Small intestine (tissue), 7 donors: ENCODE results near the gene TAAR9. TPM values are rescaled to one million over a fixed set of nuclear protein-coding genes. Genes with fewer than 3 reads are reported as not detected.
"Not testable (repeated sequence)": the region's sequence is repeated elsewhere in the genome, so short reads cannot be mapped to it uniquely, and the experiment has no call there.

Experiments
- DNase-seq, 2 donors: peaks; one replicate each; pipeline versions ENCODE4 v3.0.0 to v3.0.0-alpha.2; 2013
- FAIRE-seq: peaks from 2 replicates; lab custom pipeline; 2012; peaks lifted over from hg19 to GRCh38; lab: Jason Lieb, UNC
- H3K27ac ChIP-seq, 3 donors: one replicate each; pipeline ENCODE4 v1.5.1; 2013; ENCODE audit warnings: low read length in 2 of 3, mild to moderate bottlenecking in 2 of 3, control low read depth in 1 of 3, inconsistent platforms in 1 of 3, low read depth in 1 of 3, moderate library complexity in 1 of 3
- H3K27me3 ChIP-seq, 3 donors: one replicate each; pipeline ENCODE4 v1.6.1; 2013; ENCODE audit warnings: low read length in 3 of 3, inconsistent platforms in 1 of 3; ENCODE audit not compliant: control insufficient read depth in 3 of 3, insufficient read depth in 3 of 3
- H3K36me3 ChIP-seq, 3 donors: one replicate each; pipeline ENCODE4 v1.6.1; 2013; ENCODE audit warnings: low read length in 3 of 3, inconsistent platforms in 1 of 3, low read depth in 1 of 3, mild to moderate bottlenecking in 1 of 3, moderate library complexity in 1 of 3; ENCODE audit not compliant: control insufficient read depth in 3 of 3, insufficient read depth in 2 of 3
- H3K4me1 ChIP-seq, 3 donors: one replicate each; pipeline ENCODE4 v1.6.1; 2013; ENCODE audit warnings: low read length in 2 of 3, inconsistent platforms in 1 of 3, low read depth in 1 of 3, mild to moderate bottlenecking in 1 of 3, moderate library complexity in 1 of 3; ENCODE audit not compliant: control insufficient read depth in 3 of 3, insufficient read depth in 2 of 3
- H3K4me3 ChIP-seq, 3 donors: one replicate each; pipeline ENCODE4 v1.5.1; 2013; ENCODE audit warnings: low read length in 3 of 3, control low read depth in 1 of 3, inconsistent platforms in 1 of 3, low read depth in 1 of 3, mild to moderate bottlenecking in 1 of 3, moderate library complexity in 1 of 3
- H3K9me3 ChIP-seq, 2 donors: one replicate each; pipeline ENCODE4 v1.6.1; 2013; ENCODE audit warnings: low read depth in 1 of 2, low read length in 1 of 2; ENCODE audit not compliant: control insufficient read depth in 2 of 2, insufficient read depth in 1 of 2
- WGBS, 3 donors: extraction: QIAGEN DNeasy Blood & Tissue Kit; methylation state at CpG; one replicate each; pipeline ENCODE4 v1.1.7; 2013; 5-methylcytosine and 5-hydroxymethylcytosine counted together
- polyA plus RNA-seq, 4 donors: library from polyadenylated mRNA; stranded (reverse) in 3 of 4; unstranded in 1 of 4; fragments of 200-250 nt in 3 of 4; fragments of 120-200 nt in 1 of 4; gene quantifications; one replicate each; pipeline versions ENCODE4 v1.2.1 to v1.2.3, GENCODE V29; 2013
- donor health status: healthy with polysubstance abuse.
- donor health status: control.
- donor health status: control.
- donor health status: Bipolar disorder and iron deficiency.
- donor health status: healthy.

The TAAR9 gene
- polyA plus RNA-seq, 4 donors: not detected

- H3K27ac ChIP-seq: no peak overlapping the region
- peaks cover 0 to 3% of the 10 kb centered on the region in 2 donors for H3K9me3 ChIP-seq
- DNase-seq (no peak), FAIRE-seq (no peak)
- no peaks in the 10 kb centered on the region for H3K27me3 ChIP-seq
- no peak overlapping the region for H3K4me3 ChIP-seq
- no peaks in the 10 kb centered on the region for H3K36me3 ChIP-seq
- WGBS, 3 donors: 70 to 79% (median 77%) methylated on average over 2 of the region's 2 CpGs
- peaks cover 0 to 3% (median 0%) of the 10 kb centered on the region in 3 donors for H3K4me1 ChIP-seq
These were observed 11.6 kb upstream of the TAAR9 start for GRCh38 chr6:132526461-132526860.

- Histone ChIP-seq H3K27ac (no peak overlapping the region), H3K27me3 (no peaks in the 10 kb centered on the region), H3K4me1 (peaks cover 0 to 3% (median 0%) of the 10 kb centered on the region in 3 donors), H3K9me3 (peaks cover 0 to 3% of the 10 kb centered on the region in 2 donors), H3K4me3 (no peak overlapping the region), H3K36me3 (no peaks in the 10 kb centered on the region)
- FAIRE-seq: no peak
- WGBS, 3 donors: 28 to 60% (median 48%) methylated on average over 6 of the region's 6 CpGs
- DNase-seq: peak; percentile 38 to 88
These were observed 10.3 kb upstream of the TAAR9 start for GRCh38 chr6:132527791-132528190.

GRCh38 chr6:132530293-132530974 is 7.6 kb upstream of the TAAR9 start:
- Histone ChIP-seq H3K27me3 (no peaks in the 10 kb centered on the region), H3K9me3 (peaks cover 0 to 3% of the 10 kb centered on the region in 2 donors), H3K4me3 (peak overlapping the region in 1 of 3 donors; percentile 39), H3K27ac (no peak overlapping the region), H3K4me1 (peaks cover 0 to 3% (median 0%) of the 10 kb centered on the region in 3 donors), H3K36me3 (no peaks in the 10 kb centered on the region)
- peak; percentile 79 to 82 for DNase-seq
- FAIRE-seq: peak; percentile 97
- WGBS, 3 donors: 4 to 12% (median 10%) methylated on average over 9 of the region's 9 CpGs

GRCh38 chr6:132534546-132534945 is 3.5 kb upstream of the TAAR9 start:
- 75 to 83% (median 78%) methylated on average over 2 of the region's 2 CpGs for WGBS, 3 donors
- H3K36me3 ChIP-seq, DNase-seq, H3K4me1 ChIP-seq, H3K9me3 ChIP-seq, H3K4me3 ChIP-seq, FAIRE-seq, H3K27ac ChIP-seq, H3K27me3 ChIP-seq: not testable (repeated sequence)

- no peaks in the 10 kb centered on the region for H3K27me3 ChIP-seq
- H3K9me3 ChIP-seq: peaks cover 0 to 3% of the 10 kb centered on the region in 2 donors
- H3K27ac ChIP-seq: no peak overlapping the region
- no peaks in the 10 kb centered on the region for H3K36me3 ChIP-seq
- DNase-seq (no peak), FAIRE-seq (no peak)
- 88 to 93% (median 91%) methylated on average over 3 of the region's 3 CpGs for WGBS, 3 donors
- H3K4me3 ChIP-seq: no peak overlapping the region
- H3K4me1 ChIP-seq: no peaks in the 10 kb centered on the region
These were observed 932 bp upstream of the TAAR9 start for GRCh38 chr6:132537145-132537544.

GRCh38 chr6:132544826-132545225 is 6.7 kb downstream of the TAAR9 start:
- Histone ChIP-seq H3K36me3 (no peaks in the 10 kb centered on the region), H3K9me3 (no peaks in the 10 kb centered on the region), H3K27ac (no peak overlapping the region), H3K27me3 (no peaks in the 10 kb centered on the region), H3K4me1 (no peaks in the 10 kb centered on the region), H3K4me3 (no peak overlapping the region)
- DNase-seq: no peak
- no peak for FAIRE-seq

- Histone ChIP-seq H3K9me3 (no peaks in the 10 kb centered on the region), H3K27ac (no peak overlapping the region), H3K4me1 (no peaks in the 10 kb centered on the region), H3K27me3 (no peaks in the 10 kb centered on the region), H3K36me3 (no peaks in the 10 kb centered on the region), H3K4me3 (no peak overlapping the region)
- DNase-seq (no peak), FAIRE-seq (no peak)
- 93 to 95% (median 95%) methylated on average over 4 of the region's 4 CpGs for WGBS, 3 donors
These were observed 10.8 kb downstream of the TAAR9 start for GRCh38 chr6:132548746-132549463.

GRCh38 chr6:132551214-132551613 is 13.1 kb downstream of the TAAR9 start:
- Histone ChIP-seq H3K27ac (no peak overlapping the region), H3K9me3 (no peaks in the 10 kb centered on the region), H3K36me3 (no peaks in the 10 kb centered on the region), H3K4me1 (no peaks in the 10 kb centered on the region), H3K27me3 (no peaks in the 10 kb centered on the region), H3K4me3 (no peak overlapping the region)
- FAIRE-seq: no peak
- WGBS, 3 donors: 87 to 92% (median 88%) methylated on average over 4 of the region's 4 CpGs
- no peak for DNase-seq
